HL-60/S4 treated with retinoic acid at 250 ng/mL for 4 days and 3 days (cell line): Measurements from ENCODE around the gene RBM45.
"Not testable (repeated sequence)": the region's sequence is repeated elsewhere in the genome, so short reads cannot be mapped to it uniquely, and the experiment has no call there.

Experiments
- in situ Hi-C: fragments of 300-500 bp; cut with MboI; formaldehyde crosslinking; loops from 2 replicates; pipeline ENCODE4 v1.7.0; 2022; ENCODE audit warnings: low sequenced_read_pairs

RBM45 gene

GRCh38 chr2:178112202-178113152, at the start of gene RBM45:
RBM45 (plus strand) TSS chr2:178112437; CDS start chr2:178112547, 110 bp downstream.
- in situ Hi-C loops, result no loop called here

- in situ Hi-C loops, result no loop called here
Measured at GRCh38 chr2:178066324-178066723, 45.9 kb upstream of the RBM45 start.

DNA sequence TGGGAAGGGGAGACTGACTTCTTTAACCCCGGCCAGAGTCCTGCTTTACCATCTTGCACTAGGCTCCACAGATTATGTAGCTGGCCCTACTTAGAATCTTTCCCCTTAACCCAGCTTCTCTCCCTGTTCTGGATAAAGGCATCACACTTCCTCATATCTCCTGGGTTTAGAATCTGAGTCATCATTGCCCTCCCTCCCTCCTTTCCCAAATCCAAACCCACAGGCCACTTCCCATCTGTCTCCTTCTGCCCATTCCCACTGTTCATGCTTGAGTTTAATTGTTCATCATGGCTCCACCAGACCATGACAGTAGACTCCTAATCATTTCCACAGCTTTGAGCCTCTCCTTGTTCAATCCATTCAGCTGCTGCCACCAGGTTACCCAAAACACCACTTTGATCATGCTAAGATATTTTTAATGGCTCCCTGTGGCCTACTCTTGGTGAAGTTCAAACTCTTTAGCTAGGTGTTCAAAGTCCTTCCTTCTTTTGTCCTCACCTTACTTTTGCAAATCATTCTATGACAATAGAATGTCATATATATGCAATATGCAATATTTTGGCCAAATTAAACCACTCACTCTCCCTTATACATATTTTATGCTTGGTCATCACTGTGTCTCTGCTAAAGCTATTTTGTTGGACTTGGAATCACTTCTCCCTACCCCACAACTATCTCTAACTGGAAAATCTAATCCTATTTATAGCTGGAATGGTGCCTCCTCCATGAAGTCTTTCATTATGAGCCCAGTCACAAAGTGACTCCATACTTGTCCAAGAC, 45.2 kb upstream of the RBM45 start:
- in situ Hi-C loops, result no loop called here

GRCh38 chr2:178068823-178069454, 43.3 kb upstream of the RBM45 start:
- in situ Hi-C loops, result no loop called here

DNA sequence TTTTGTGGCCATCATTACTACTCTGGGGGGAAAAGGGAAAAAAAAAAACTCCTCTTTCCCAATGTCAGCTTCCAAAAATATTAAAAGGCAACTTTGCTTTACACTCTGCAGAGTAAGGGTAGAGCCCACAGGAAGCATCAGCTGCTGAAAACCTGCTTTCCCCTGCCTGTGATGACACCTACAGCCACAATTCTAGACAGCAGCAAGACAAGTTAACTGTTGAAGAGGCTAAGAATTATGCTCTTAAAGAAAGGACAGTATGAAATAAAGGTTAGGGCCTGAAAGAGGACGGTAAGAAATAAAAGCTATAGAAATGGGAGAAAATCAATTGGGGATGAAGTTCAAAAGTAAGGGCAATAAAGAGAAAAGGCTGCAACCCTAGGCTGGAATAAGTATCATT, 42.7 kb upstream of the RBM45 start:
- in situ Hi-C loops, result no loop called here

DNA sequence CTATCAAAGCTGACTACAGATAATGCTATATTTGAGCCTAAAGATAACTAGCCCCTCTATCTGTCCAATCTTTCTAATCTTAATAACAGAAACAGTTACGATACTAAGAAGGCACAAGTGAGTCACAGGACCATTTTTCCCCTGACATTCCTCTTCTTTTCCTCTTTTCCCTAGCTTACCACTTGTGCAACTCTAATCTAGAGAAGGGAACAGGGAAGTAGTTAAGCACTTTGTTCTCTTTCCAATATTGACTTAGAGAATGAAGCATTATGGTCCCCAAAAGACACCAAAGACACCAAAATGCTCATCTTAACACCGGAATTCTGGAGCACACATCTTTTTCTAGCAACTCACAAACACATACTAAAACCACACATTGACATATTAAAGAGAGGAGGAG, 41.4 kb upstream of the RBM45 start:
- in situ Hi-C loops, result no loop called here

GRCh38 chr2:178072000-178072382, 40.2 kb upstream of the RBM45 start:
- in situ Hi-C loops, result no loop called here

DNA sequence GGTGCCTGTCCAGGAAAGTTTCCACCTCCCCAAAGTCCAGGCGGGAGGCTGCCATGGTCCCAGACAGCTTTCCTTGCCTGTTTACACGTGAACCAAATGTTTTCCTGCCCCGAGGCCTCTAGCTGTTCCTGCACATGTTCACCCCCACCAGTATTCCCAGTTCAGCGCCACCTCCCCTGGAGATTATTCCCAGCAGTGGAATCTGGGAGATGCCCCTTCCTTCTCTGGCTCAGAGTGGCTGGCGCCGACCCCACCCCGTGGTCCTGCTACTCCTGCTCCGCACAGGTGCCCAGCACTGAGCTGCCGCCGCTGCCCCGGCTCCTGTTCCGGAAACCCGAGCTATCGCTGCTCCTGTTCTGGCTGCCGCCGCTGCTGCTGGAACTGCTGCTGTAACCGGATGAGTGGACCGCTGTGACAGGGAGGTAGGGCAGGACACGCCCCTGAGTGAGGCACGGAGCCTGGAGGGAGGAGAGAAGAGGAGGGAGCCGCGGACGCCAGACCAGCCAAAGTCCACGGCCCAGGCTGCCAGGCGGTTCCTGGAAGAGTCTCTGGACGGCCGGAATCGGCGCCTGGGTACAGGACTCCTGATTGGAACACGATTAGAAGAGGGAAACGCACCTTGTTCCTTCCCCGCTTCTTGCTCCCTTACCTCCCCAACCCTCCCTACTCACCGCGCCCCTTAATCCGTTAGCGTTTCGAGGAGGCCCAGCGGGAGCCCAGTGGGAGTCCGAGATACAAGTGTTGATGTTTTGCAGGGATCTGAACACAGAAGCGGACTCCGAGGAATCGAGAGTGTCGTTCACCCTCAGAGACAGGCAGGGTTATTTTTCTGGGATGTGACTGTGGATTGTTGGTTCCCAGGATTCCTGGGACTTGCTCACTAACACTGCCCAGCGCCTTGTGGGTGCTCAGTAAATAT, 39.6 kb upstream of the RBM45 start, which contains the start of gene PDE11A:
PDE11A (minus strand) TSS at position 395 of the 919 bp plus-strand sequence; CDS start at position 55, 340 bp downstream.
- in situ Hi-C loops, result no loop called here

DNA sequence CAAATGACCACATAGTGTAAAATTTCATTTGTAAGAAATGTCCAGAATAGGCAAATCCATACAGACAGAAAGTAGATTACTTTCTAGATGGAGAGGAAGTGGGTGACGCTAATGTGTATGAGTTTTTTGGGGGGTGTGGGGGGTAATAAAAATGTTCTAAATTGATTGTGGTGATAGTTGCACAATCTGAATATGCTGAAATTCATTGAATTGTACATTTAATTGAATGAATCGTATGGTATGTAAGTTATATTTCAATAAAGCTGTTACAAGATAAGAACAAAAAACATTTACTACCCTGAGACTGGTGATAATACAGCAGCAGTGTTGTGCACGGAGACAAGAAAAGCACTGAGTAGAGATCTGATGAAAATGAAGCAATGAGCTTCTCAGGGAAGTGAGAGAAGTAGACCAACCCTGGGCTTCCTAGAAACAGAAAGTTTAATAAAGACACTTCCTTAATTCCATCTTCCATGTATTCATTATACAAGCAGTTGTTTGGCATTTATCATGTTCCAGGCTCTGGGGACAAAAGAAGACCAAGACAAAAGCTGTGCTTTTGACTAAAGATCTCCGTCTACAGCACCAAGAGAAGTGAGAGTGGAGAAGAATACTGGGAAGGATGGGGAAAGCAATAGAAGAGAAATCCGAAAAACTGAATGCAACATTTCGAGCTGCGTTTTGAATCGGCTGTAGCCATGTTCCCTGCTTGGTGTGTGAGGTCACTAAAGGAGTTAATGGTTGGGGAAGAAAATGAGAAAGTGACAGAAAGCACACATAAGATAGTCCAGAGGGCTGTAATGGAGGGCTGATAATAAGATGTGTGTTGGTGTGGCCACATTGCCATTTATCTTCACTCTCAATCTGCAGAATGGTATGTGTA, 37.9 kb upstream of the RBM45 start:
- in situ Hi-C loops, result no loop called here

GRCh38 chr2:178075006-178075326, 37.3 kb upstream of the RBM45 start:
- in situ Hi-C loops, result no loop called here

DNA sequence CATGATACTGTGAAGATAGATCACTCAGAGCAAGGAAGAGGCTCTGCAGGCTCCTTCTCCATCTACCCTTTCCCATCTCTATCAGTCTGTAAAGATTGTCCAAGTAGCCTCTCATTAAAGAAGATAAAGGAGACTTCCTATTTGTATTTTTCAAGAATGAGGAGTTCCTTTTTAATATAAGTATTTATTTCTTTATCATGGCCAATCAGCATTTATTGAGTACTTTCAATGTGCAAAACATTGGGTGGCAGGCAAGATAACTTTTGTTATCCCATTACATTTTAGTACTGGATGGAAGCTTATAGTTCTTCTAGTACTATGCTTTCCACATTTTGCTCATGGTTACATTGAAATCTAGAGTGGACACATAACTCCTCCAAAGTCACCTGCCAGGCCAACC, 36.1 kb upstream of the RBM45 start:
- in situ Hi-C loops, result no loop called here

DNA sequence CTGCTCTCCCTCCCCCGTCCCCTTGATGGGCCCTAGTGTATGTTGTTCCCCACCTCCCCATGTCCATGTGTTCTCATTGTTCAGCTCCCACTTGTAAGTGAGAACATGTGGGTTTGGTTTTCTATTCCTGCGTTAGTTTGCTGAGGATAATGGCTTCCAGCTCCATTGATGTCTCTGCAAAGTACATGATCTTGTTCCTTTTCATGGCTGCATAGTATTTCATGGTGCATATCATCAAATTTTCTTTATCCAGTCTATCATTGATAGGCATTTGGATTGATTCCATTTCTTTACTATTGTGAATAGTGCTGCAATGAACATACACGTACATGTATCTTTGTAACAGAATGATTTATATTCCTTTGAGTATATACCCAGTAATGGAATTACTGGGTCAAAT, 33.0 kb upstream of the RBM45 start:
- in situ Hi-C loops, result not testable (repeated sequence)

DNA sequence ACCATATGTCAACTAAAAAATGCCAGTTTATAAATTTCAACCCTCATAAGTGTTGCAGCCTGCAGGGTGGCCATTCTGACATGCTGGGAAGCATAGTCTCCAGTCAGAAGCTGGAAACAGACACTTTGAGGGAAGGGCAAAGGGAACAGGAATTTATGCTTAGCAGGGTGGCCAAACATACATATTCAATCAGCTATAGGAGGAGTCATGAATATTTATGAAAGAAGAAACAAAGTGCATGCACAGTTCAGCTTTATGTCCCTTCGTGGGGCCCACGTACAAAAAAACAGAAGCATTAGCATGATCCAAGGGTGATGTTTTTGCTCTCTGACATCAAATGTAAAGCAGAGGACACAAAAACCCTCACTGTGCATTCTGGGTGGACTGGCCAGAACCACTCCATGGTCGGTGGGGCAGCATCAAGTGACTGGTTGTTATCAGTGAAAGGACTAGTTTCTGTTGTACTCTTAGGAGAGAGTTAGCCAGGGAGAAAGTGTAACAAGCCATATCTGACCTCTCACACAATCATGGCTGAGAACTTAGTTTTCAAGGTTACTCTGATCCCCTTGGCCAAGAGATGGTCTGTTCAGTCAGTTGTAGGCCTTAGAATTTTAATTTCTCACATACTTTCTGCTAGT, 29.7 kb upstream of the RBM45 start:
- in situ Hi-C loops, result no loop called here

GRCh38 chr2:178084273-178084672, 28.0 kb upstream of the RBM45 start:
- in situ Hi-C loops, result no loop called here

- in situ Hi-C loops, result no loop called here
Measured at GRCh38 chr2:178088774-178089270, 23.4 kb upstream of the RBM45 start.

DNA sequence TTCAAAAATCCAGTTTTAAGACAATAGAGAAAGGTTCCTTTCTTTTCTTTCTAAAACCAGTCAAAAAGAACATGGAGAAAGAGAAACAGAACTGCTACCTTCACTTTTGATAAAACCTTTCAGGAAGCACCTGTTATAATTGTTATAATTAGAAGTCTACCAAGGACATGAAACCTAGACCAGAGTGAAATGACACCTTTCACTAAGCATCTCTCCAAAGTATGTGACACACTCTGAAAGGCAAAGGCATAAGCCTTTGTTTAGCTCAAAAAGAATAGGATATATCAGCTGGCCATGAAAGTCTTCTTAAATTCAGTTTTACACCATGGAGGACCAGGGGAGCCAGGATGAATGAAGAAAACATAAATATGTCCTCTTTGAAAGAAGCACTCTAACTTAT, 18.8 kb upstream of the RBM45 start:
- in situ Hi-C loops, result no loop called here

- in situ Hi-C loops, result no loop called here
Measured at GRCh38 chr2:178101321-178102079, 10.7 kb upstream of the RBM45 start.

DNA sequence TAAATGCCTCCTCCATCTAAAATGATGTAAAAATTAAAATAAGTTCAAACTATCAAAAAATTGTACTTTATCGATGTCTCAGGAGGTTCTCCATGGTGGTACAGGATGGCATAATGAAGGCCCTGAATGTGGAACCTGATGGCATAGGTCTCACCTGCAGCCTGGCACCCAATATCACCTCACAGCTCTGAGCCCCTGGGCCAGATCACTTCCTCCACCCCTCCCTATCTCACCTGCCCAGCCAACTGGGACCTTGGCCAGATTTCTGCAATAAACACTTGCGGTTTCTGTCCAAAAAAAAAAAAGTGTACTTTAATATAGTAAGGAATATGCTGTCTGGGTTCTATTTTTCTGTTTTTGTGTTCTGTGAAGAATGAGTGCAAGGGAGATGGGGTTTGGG, 6.7 kb upstream of the RBM45 start:
- in situ Hi-C loops, result no loop called here
